HG03196 (cell line): Measurements from ENCODE around the gene TNRC6C.
"Not testable (repeated sequence)": the region's sequence is repeated elsewhere in the genome, so short reads cannot be mapped to it uniquely, and the experiment has no call there.

ENCODE experiments used
- ATAC-seq: cut with Tn5 transposase; IDR thresholded peaks from one replicate; pipeline ENCODE4 v1.9.1; 2021; ENCODE audit not compliant: unreplicated experiment

TNRC6C gene

DNA sequence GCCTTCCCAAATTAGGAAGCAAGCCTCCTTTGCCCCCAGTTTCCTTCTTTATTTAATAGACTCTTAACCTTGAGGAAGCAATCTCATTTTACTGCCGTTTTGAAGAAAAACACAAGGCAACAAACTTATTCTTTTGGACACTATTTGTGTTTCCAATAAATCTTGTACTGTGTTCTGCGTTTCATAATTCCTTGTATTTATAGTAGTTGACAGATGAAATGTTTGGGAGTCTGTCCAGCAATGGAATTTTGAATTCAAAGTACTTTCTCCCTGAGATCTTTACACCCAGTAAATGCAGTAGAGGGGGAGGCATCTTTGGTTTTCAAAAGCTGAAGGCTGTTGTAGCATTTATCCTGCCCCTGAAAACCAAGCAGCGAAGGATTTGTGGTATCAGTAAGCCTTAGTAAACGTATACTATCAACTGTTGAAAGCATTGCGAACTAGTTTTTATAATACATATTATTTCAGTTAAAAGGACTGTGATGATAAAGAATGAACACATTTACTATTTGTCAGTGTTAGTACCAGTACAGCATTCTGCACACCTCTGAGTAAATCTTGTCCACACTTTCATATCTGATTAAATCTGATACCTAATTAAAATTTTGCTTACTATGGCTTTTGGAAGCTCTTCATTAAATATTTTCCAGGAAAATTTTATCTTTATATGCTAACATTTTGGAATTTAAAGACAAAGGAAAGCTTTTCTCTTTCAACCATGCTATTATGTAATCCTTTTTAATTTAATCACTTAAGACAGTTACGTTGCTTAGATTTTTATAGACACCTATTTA, 83.1 kb downstream of the TNRC6C start:
- ATAC-seq = no peak

GRCh38 chr17:78042542-78042941, 84.0 kb downstream of the TNRC6C start:
- no peak for ATAC-seq

DNA sequence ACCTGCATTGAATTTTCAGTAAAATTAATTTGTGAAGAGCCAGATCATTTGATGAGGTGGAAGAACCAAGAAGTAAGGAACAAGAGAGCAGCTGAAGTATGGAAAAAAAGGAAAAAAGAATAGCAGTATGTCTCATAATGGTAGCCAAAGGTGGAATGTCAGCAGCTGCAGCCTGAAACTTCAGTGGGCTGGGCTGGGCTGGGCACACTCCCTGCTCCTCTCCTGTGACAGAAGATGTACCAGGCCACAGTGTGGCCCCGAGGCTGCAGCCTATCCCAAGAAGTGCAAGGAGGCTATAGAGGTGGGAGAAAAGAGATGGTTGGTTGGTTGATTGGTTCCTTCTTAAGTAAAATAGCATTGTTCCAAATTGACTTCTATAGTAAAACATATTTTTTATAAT, 84.5 kb downstream of the TNRC6C start:
- no peak for ATAC-seq

GRCh38 chr17:78044280-78044835, 85.9 kb downstream of the TNRC6C start:
- ATAC-seq = no peak

- ATAC-seq = no peak
These were observed 86.8 kb downstream of the TNRC6C start for GRCh38 chr17:78045316-78045715.

DNA sequence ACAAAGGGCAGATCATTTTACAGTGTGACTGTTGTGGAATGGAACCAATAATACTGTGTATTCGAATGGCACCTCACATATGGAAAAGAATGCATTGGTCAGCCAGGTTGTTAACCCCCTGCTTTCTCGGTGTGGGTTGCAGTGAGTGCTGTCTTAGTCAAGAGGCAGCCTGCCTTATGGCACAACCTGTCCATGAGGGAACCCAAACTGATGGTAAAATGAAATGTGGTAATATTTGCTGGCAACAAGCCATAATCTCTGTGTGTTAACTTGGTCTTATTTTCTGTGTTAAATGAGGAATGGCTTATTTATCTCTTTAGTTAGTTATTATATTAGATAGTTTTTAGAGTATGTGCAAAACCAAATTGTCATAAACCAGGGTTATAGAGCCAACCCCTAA, 88.4 kb downstream of the TNRC6C start:
- ATAC-seq = no peak

GRCh38 chr17:78048346-78049292, 90.1 kb downstream of the TNRC6C start:
- ATAC-seq = no peak

GRCh38 chr17:78049609-78050008, 91.1 kb downstream of the TNRC6C start:
- ATAC-seq = no peak

GRCh38 chr17:78051186-78051972, 92.9 kb downstream of the TNRC6C start:
- no peak for ATAC-seq

DNA sequence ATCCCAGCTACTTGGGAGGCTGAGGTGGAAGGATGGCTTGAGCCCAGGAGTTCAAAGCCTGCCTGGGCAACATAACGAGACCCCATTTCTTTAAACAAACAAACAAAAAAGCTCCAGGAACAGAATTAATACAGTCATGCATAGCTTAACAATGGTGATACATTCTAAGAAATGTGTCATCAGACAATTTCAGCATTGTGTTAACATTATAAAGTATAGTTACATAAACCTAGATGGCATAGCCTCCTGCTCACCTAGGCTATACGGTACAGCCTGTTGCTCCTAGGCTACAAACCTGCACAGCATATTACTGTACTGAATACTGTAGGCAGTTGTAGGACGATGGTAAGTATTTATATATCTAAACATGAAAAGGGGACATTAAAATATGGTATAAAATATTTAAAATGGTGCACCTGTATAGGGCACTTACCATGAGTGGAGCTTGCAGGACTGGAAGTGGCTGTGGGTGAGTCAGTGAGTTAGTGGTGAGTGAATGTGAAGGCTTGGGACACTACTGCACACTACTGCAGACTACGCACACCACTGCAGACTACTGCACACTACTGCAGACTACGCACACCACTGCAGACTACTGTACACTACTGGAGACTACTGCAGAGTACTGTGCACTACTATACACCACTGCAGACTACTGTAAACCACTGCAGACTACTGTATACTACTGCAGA, 95.4 kb downstream of the TNRC6C start:
- ATAC-seq = no peak

GRCh38 chr17:78057113-78057740, 98.7 kb downstream of the TNRC6C start:
- ATAC-seq = no peak

DNA sequence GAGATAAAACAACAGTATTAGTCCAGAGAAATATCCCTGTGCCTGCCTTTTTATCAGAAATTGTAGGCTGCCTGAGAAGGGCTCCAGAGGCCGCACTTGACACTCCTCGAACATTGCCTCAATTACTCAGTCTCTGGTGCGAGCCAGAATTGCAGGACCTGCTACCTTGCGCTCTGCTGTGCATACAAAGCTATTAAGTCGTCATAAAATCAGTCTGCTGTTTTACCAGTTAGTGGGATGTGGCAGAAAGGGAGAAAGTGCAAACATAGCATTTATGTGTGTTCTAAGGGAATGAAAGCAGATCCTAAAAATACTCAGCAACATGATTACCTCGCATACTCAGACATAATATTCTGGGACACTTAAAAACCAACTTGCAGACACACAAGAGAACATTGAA, 99.5 kb downstream of the TNRC6C start:
- ATAC-seq = no peak

- ATAC-seq = no peak
These were observed 100.1 kb downstream of the TNRC6C start for GRCh38 chr17:78058581-78058980.

DNA sequence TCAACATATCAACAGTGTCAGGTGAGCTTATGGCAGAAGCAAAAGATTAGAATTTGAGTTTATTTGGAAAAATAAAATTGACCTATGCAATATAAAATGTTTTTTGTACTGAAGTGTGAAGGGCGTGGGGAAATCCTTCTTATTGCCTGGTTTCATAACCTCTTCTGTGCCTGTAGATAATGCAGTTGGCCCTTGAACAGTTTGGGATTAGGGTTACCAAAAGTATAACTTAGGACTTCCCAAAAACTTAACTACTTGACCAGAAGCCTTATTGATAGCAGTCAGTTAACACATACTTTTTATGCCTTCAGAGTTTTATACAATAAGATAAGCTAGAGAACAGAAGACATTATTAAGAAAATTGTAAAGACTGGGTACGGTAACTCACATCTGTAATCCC, 104.1 kb downstream of the TNRC6C start:
- ATAC-seq = no peak

DNA sequence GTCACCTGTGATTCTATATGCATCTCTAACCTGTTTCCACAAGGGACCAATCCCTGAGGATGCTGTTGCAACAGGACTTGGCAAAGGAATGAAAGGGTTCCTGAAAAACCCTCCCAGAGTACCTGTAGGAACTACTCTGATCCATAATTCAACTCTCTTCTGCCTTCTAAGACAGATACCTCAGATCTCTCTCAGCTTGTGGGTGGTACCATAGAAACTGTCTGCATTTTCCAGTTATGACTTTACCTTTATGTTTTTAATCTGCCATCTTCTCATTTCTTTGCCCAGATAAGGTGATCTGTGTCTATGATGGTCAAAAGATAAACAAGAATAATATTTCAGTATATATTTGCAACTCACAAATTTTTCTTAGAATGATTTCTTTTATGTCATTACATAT, 105.0 kb downstream of the TNRC6C start:
- no peak for ATAC-seq

DNA sequence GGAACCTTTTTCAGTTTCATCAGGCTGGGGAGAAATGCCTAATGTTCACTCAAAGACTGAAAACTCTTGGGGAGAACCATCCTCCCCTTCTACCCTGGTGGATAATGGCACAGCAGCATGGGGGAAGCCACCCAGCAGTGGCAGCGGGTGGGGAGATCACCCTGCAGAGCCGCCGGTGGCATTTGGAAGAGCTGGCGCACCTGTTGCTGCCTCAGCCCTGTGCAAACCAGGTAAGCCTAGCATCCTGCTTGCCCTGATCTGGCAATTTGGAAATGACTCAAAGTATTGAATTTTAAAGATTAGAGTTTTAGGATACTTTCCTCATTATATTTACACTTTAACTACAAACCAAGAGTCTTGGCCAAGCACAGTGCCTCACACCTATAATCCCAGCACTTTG, 106.2 kb downstream of the TNRC6C start:
- no peak for ATAC-seq

- not testable (repeated sequence) for ATAC-seq
These were observed 108.5 kb downstream of the TNRC6C start for GRCh38 chr17:78066976-78067375.

DNA sequence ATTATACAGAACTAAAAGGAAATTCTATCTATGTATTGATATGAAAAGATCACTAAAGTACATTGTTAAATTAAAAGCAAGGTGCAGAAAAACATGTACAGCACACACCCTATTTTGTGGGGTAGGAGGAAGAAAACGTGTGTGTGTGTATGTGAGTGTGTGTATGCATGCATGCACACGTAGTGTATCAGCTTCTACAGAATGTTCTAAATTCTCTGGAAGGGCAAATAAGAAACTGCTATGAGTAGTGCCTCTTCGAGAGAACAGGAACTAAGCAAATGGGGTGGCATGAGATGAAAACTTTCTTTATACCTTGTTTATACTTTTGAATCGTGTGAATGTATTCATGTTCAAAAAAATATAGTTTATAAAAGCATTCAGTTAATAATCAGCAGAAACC, 111.2 kb downstream of the TNRC6C start:
- no peak for ATAC-seq

GRCh38 chr17:78072961-78073360, 114.5 kb downstream of the TNRC6C start:
- ATAC-seq = no peak

GRCh38 chr17:78075011-78075410, 116.5 kb downstream of the TNRC6C start:
- ATAC-seq = no peak
